B cell (primary cell): ENCODE measurements around the gene THAP9. TPM values are rescaled to one million over a fixed set of nuclear protein-coding genes. Genes with fewer than 3 reads are reported as not detected.
"Not testable (repeated sequence)": the region's sequence is repeated elsewhere in the genome, so short reads cannot be mapped to it uniquely, and the experiment has no call there.

Experiments
- ATAC-seq: fragments of 200-7000 bp; cut with Tn5 transposase; one replicate; pipeline ENCODE4 v1.10.0; 2021; ENCODE audit warnings: low read depth, mild to moderate bottlenecking, moderate number of reproducible peaks, moderate library complexity
- CTCF ChIA-PET: fragments of 350-600 bp; sonication (Branson Sonifier 250); formaldehyde crosslinking; loops from one replicate; lab custom pipeline; 2021; ENCODE audit warnings: antibody characterized with exemption, inconsistent platforms; lab: Charles Lee
- POLR2A ChIA-PET: fragments of 350-600 bp; sonication (Branson Sonifier 250); formaldehyde crosslinking; loops from one replicate; lab custom pipeline; 2021; ENCODE audit warnings: antibody characterized with exemption; lab: Charles Lee
- DNase-seq: peaks from one replicate; pipeline ENCODE4 v3.0.0; 2013
- H2AFZ ChIP-seq: 2 replicates; pipeline ENCODE4 v1.6.1; 2012; ENCODE audit warnings: mild to moderate bottlenecking, low read depth, low read length; ENCODE audit not compliant: insufficient read depth, poor library complexity, severe bottlenecking
- H3K27ac ChIP-seq, 2 donors: 1 replicate in 1 of 2; 2 replicates in 1 of 2; pipeline ENCODE4 v1.5.1; 2012 to 2013; ENCODE audit warnings: low read length in 2 of 2, mild to moderate bottlenecking in 2 of 2, moderate library complexity in 1 of 2
- H3K27me3 ChIP-seq, 4 experiments: fragments of 200-600 bp in 1 of 4; sonication (generic) in 1 of 4; replicated peaks in 1 of 4; 1 replicate in 2 of 4; 2 replicates in 2 of 4; pipeline versions ENCODE4 v1.6.1 to v1.7.0; 2013 to 2016; ENCODE audit warnings: low read length in 3 of 4, mild to moderate bottlenecking in 2 of 4, mixed read lengths in 1 of 4, moderate library complexity in 1 of 4; ENCODE audit not compliant: insufficient read depth in 4 of 4, control insufficient read depth in 3 of 4; ENCODE audit errors: control extremely low read depth in 1 of 4
- H3K36me3 ChIP-seq, 2 experiments: replicated peaks in 1 of 2; 1 replicate in 1 of 2; 2 replicates in 1 of 2; pipeline versions ENCODE4 v1.6.1 to v1.7.1; 2013; ENCODE audit warnings: low read length in 1 of 2; ENCODE audit not compliant: insufficient read depth in 2 of 2, control insufficient read depth in 1 of 2; ENCODE audit errors: control extremely low read depth in 1 of 2, extremely low read depth in 1 of 2
- H3K4me1 ChIP-seq, 2 donors: fragments of 200-600 bp in 1 of 2; sonication (generic) in 1 of 2; 1 replicate in 1 of 2; 2 replicates in 1 of 2; pipeline versions ENCODE4 v1.5.1 to v1.6.1; 2013 to 2017; ENCODE audit warnings: low read length in 2 of 2; ENCODE audit not compliant: control insufficient read depth in 2 of 2, insufficient read depth in 2 of 2
- H3K4me2 ChIP-seq: replicated peaks from 2 replicates; pipeline ENCODE3; 2012; ENCODE audit warnings: mild to moderate bottlenecking, low read depth, low read length; ENCODE audit not compliant: poor library complexity, severe bottlenecking
- H3K4me3 ChIP-seq, 5 experiments: fragments of 200-600 bp in 1 of 5; sonication (generic) in 1 of 5; 1 replicate in 3 of 5; 2 replicates in 2 of 5; pipeline versions ENCODE4 v1.5.1 to v1.7.0; 2011 to 2016; ENCODE audit warnings: low read length in 4 of 5, mild to moderate bottlenecking in 4 of 5, low read depth in 2 of 5, control low read depth in 1 of 5, moderate library complexity in 1 of 5; ENCODE audit not compliant: insufficient read depth in 1 of 5; ENCODE audit errors: control extremely low read depth in 1 of 5, extremely low read depth in 1 of 5
- H3K79me2 ChIP-seq: fragments of 200-600 bp; sonication (generic); one replicate; pipeline ENCODE4 v1.6.0; 2016; ENCODE audit warnings: low read length; ENCODE audit not compliant: control insufficient read depth, insufficient read depth
- H3K9ac ChIP-seq: fragments of 200-600 bp; sonication (generic); 2 replicates; pipeline ENCODE4 v1.6.1; 2017; ENCODE audit warnings: mild to moderate bottlenecking, low read length, moderate library complexity
- H3K9me3 ChIP-seq, 3 donors: one replicate each; pipeline versions ENCODE4 v1.6.1 to v1.7.1; 2013; ENCODE audit warnings: low read length in 2 of 3; ENCODE audit not compliant: control insufficient read depth in 2 of 3, insufficient read depth in 1 of 3; ENCODE audit errors: control extremely low read depth in 1 of 3
- H4K20me1 ChIP-seq: 2 replicates; pipeline ENCODE4 v1.6.0; 2012; ENCODE audit warnings: mild to moderate bottlenecking, low read length; ENCODE audit not compliant: insufficient read depth, control insufficient read depth, poor library complexity, severe bottlenecking
- H3K27ac Mint-ChIP-seq: one replicate; pipeline ENCODE4 v1.8.0; 2021; ENCODE audit warnings: mixed read lengths
- H3K27me3 Mint-ChIP-seq: one replicate; pipeline ENCODE4 v1.8.0; 2021; ENCODE audit warnings: mixed read lengths
- H3K4me1 Mint-ChIP-seq: one replicate; pipeline ENCODE4 v1.8.0; 2021; ENCODE audit warnings: mixed read lengths
- H3K4me3 Mint-ChIP-seq: one replicate; pipeline ENCODE4 v1.8.0; 2021; ENCODE audit warnings: mixed read lengths
- H3K9me3 Mint-ChIP-seq: one replicate; pipeline ENCODE4 v1.8.0; 2022; ENCODE audit warnings: mixed read lengths; ENCODE audit not compliant: insufficient read depth
- EZH2 ChIP-seq: IDR thresholded peaks from 2 replicates; pipeline ENCODE4 v1.6.1; 2012; ENCODE audit warnings: borderline replicate concordance, low read depth, mild to moderate bottlenecking, moderate library complexity, low read length; ENCODE audit not compliant: insufficient read depth, poor library complexity, severe bottlenecking
- WGBS: methylation state at CpG from one replicate; pipeline ENCODE4 v1.1.5; 2013; ENCODE audit warnings: missing lambda C conversion rate; ENCODE audit not compliant: insufficient coverage; 5-methylcytosine and 5-hydroxymethylcytosine counted together
- intact Hi-C: fragments of 100-400 bp; cut with micrococcal nuclease; formaldehyde crosslinking; loops from one replicate; pipeline ENCODE4 v1.10.0; 2022
- polyA plus RNA-seq: library from polyadenylated mRNA; depleted of rRNA; stranded (reverse); fragments of >200 nt; gene quantifications from 2 replicates; pipeline ENCODE4 v1.2.3, GENCODE V29; 2012
- total RNA-seq, 2 donors: library from RNA; stranded (reverse); fragments of 120-200 nt in 1 of 2; gene quantifications; 1 replicate in 1 of 2; 2 replicates in 1 of 2; pipeline versions ENCODE4 v1.2.3 to v1.2.4, GENCODE V29; 2013 to 2022
- TF ChIP-seq, protein P1 (sequence below): fragments of 200-600 bp; IDR thresholded peaks from one replicate; pipeline ENCODE4 v1.8.0; 2022; ENCODE audit warnings: antibody characterized with exemption, mild to moderate bottlenecking

The THAP9 gene
- total and polyA plus RNA-seq, 2 donors (not counting 1 experiment from before 2014, with no cell fraction given), result 2.0 to 6.8 TPM

GRCh38 chr4:82909326-82909725 is 8.8 kb downstream of the THAP9 start:
- WGBS, result no CpG with 5 or more reads among the region's 1 CpG
- H3K9me3 ChIP-seq, result no peaks in the 10 kb centered on the region
- H3K27ac ChIP-seq, result no peak overlapping the region
- no peak overlapping the region for H2AFZ ChIP-seq
- H4K20me1 ChIP-seq, result no peaks in the 10 kb centered on the region
- H3K9ac ChIP-seq, result no peak overlapping the region
- POLR2A ChIA-PET, result interaction anchor here (0.6 kb wide), 1 partner anchor 102 kb away, joined by 3 read pairs; no protein-coding TSS in a partner anchor
- Mint-ChIP-seq H3K27me3 (no peaks in the 10 kb centered on the region), H3K9me3 (no peaks in the 10 kb centered on the region), H3K4me3 (no peak overlapping the region), H3K27ac (no peak overlapping the region), H3K4me1 (peaks cover 5% of the 10 kb centered on the region)
- no peaks in the 10 kb centered on the region for H3K36me3 ChIP-seq
- no peaks in the 10 kb centered on the region for H3K4me1 ChIP-seq
- intact Hi-C loops, result loop anchor here (10.0 kb wide), 1 partner anchor 205 kb away; the partner anchor contains the start of gene PLAC8
- no peak for TF ChIP-seq EZH2
- TF ChIP-seq, protein P1, sequence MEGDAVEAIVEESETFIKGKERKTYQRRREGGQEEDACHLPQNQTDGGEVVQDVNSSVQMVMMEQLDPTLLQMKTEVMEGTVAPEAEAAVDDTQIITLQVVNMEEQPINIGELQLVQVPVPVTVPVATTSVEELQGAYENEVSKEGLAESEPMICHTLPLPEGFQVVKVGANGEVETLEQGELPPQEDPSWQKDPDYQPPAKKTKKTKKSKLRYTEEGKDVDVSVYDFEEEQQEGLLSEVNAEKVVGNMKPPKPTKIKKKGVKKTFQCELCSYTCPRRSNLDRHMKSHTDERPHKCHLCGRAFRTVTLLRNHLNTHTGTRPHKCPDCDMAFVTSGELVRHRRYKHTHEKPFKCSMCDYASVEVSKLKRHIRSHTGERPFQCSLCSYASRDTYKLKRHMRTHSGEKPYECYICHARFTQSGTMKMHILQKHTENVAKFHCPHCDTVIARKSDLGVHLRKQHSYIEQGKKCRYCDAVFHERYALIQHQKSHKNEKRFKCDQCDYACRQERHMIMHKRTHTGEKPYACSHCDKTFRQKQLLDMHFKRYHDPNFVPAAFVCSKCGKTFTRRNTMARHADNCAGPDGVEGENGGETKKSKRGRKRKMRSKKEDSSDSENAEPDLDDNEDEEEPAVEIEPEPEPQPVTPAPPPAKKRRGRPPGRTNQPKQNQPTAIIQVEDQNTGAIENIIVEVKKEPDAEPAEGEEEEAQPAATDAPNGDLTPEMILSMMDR, result no peak
- CTCF ChIA-PET, result no interaction called here
- ATAC-seq, result no peak
- no peaks in the 10 kb centered on the region for H3K27me3 ChIP-seq
- H3K79me2 ChIP-seq, result no peaks in the 10 kb centered on the region
- H3K4me2 ChIP-seq, result no peak overlapping the region
- no peak overlapping the region for H3K4me3 ChIP-seq
- DNase-seq, result no peak

DNA sequence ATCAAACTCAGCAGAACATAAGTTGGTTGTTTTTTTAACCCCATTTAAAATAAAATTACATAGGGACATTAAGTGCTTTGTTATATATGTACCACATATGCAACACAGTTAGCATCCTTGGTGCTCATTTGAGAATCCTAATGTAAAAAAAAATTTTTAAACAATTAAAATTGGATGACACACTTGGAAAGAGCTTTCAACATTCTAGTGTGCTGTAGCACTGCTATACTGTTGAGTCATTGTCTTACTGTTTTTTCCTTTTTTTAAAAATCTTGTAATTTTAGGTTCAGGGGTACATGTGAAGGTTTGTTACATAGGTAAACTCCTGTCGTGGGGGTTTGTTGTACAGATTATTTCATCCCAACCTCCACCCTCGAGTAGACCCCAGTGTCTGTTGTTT is 12.8 kb downstream of the THAP9 start:
- H3K79me2 ChIP-seq, result no peaks in the 10 kb centered on the region
- Mint-ChIP-seq H3K4me1 (no peaks in the 10 kb centered on the region), H3K4me3 (no peak overlapping the region), H3K9me3 (no peaks in the 10 kb centered on the region), H3K27ac (no peak overlapping the region), H3K27me3 (no peaks in the 10 kb centered on the region)
- no peaks in the 10 kb centered on the region for H3K27me3 ChIP-seq
- H3K36me3 ChIP-seq, result peaks cover 0 to 5% of the 10 kb centered on the region in 2 experiments
- H3K4me3 ChIP-seq, result no peak overlapping the region
- no peak overlapping the region for H2AFZ ChIP-seq
- DNase-seq (no peak), ATAC-seq (no peak)
- WGBS, result no CpG with 5 or more reads among the region's 2 CpGs
- no peak overlapping the region for H3K27ac ChIP-seq
- H4K20me1 ChIP-seq, result no peaks in the 10 kb centered on the region
- H3K4me2 ChIP-seq, result no peak overlapping the region
- no peak overlapping the region for H3K9ac ChIP-seq
- H3K4me1 ChIP-seq, result no peaks in the 10 kb centered on the region
- ChIA-PET POLR2A (no interaction called here), CTCF (no interaction called here)
- TF ChIP-seq, protein P1, result no peak
- TF ChIP-seq EZH2, result no peak
- H3K9me3 ChIP-seq, result no peaks in the 10 kb centered on the region
- intact Hi-C loops, result no loop called here

DNA sequence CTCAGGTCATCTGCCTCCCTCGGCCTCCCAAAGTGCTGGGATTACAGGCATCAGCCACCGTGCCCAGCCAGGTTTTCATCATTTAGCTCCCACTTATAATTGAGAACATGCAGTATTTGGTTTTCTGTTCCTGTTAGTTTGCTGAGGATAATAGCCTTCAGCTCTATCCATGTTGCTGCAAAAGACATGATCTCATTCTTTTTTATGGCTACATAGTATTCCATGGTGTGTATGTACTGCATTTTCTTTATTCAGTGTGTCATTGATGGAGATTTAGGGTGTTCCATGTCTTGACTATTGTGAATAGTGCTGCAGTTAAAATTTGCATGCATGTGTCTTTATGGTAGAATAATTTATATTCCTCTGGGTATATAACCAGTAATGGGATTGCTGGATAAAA is 13.4 kb downstream of the THAP9 start:
- H3K9me3 ChIP-seq, CTCF ChIA-PET, H3K9me3 Mint-ChIP-seq, H3K4me1 Mint-ChIP-seq, H2AFZ ChIP-seq, POLR2A ChIA-PET, H4K20me1 ChIP-seq, DNase-seq, H3K27me3 Mint-ChIP-seq, ATAC-seq, H3K4me1 ChIP-seq, H3K9ac ChIP-seq, H3K4me2 ChIP-seq, intact Hi-C loops, H3K4me3 ChIP-seq, H3K27me3 ChIP-seq, H3K36me3 ChIP-seq, H3K4me3 Mint-ChIP-seq, H3K79me2 ChIP-seq, H3K27ac ChIP-seq, H3K27ac Mint-ChIP-seq: not testable (repeated sequence)
- WGBS, result 100% methylated on average over 2 of the region's 2 CpGs
